HL-60 (cell line): ENCODE results near the gene STK32B.

ENCODE experiments used
- CTCF ChIP-seq: IDR thresholded peaks from one replicate; pipeline ENCODE4 v1.5.1; 2011; ENCODE audit warnings: low read length, control low read depth, inconsistent platforms; ENCODE audit not compliant: insufficient read depth
- GABPA ChIP-seq: IDR thresholded peaks from 2 replicates; pipeline ENCODE4 v1.6.1; 2012; ENCODE audit warnings: low read depth
- POLR2AphosphoS5 ChIP-seq: IDR thresholded peaks from 2 replicates; pipeline ENCODE4 v1.6.1; 2012; ENCODE audit warnings: low read depth

- TF ChIP-seq CTCF (no peak), GABPA (no peak), POLR2AphosphoS5 (no peak)
Observed at GRCh38 chr4:5126231-5126630, 75.0 kb downstream of the STK32B start.
